Right lobe of liver (tissue), 4 donors: ENCODE results near the gene ACVRL1.

ENCODE experiments used
- CTCF ChIP-seq, 4 donors: fragments of 200-600 bp in 3 of 4; fragments of 450-650 bp in 1 of 4; IDR thresholded peaks; one replicate each; pipeline versions ENCODE4 v1.5.1 to v1.8.0; 2016 to 2022; ENCODE audit warnings: antibody characterized with exemption in 4 of 4, mild to moderate bottlenecking in 2 of 4
- POLR2A ChIP-seq: fragments of 450-650 bp; IDR thresholded peaks from one replicate; pipeline ENCODE4 v1.6.1; 2017; ENCODE audit warnings: antibody characterized with exemption, mild to moderate bottlenecking
- donor health status: DM: no; HTN: no; CAD: no.
- donor health status: DM: no; HTN: no; CAD: no.
- donor health status: DM: no; HTN: yes; CAD: no.

GRCh38 chr12:51901121-51901817, 6.0 kb upstream of the ACVRL1 start:
- no peak for TF ChIP-seq CTCF (IDR thresholded peaks at IDR 0.05)
- TF ChIP-seq POLR2A: no peak
